Gastrocnemius medialis (tissue), 4 donors: ENCODE measurements around the gene TBX3.

Experiments used
- CTCF ChIP-seq, 5 experiments: fragments of 450-650 bp in 3 of 5; fragments of 200-600 bp in 2 of 5; sonication (generic) in 2 of 5; IDR thresholded peaks in 4 of 5; conservative IDR thresholded peaks in 1 of 5; 1 replicate in 4 of 5; 2 replicates in 1 of 5; pipeline ENCODE4 v1.5.1; 2016 to 2019; ENCODE audit warnings: antibody characterized with exemption in 5 of 5, mild to moderate bottlenecking in 3 of 5, moderate library complexity in 3 of 5
- POLR2A ChIP-seq, 2 donors: fragments of 450-650 bp; IDR thresholded peaks; one replicate each; pipeline ENCODE4 v1.6.1; 2017; ENCODE audit warnings: antibody characterized with exemption in 2 of 2, mild to moderate bottlenecking in 2 of 2, moderate library complexity in 2 of 2

- TF ChIP-seq CTCF (IDR thresholded peaks at IDR 0.05 in 4 of 5, conservative IDR thresholded peaks at IDR 0.05 in 1 of 5) (no peak), POLR2A (IDR thresholded peaks at IDR 0.05) (no peak)
Observed at GRCh38 chr12:114692186-114693058, 8.4 kb upstream of the TBX3 start.
